HCT116 (cell line): Measurements from ENCODE around the gene WFDC2. TPM values are rescaled to one million over a fixed set of nuclear protein-coding genes. Genes with fewer than 3 reads are reported as not detected.

Experiments
- ATAC-seq: fragments of 200-7000 bp; cut with Tn5 transposase; 2 replicates; pipeline ENCODE4 v1.9.1; 2020; ENCODE audit warnings: mild to moderate bottlenecking, moderate library complexity
- BruUV-seq: library from RNA; stranded (reverse); fragments of 400-500 nt; replicated peaks from 2 replicates; lab custom pipeline; 2021; lab: Mats Ljungman, UMichigan
- CTCF ChIA-PET: fragments of 300-600 bp; sonication (Branson Sonifier 250); formaldehyde crosslinking; loops from one replicate; lab custom pipeline; 2021; ENCODE audit warnings: antibody characterized with exemption; lab: Charles Lee
- POLR2A ChIA-PET: fragments of 300-600, 350-600 bp; sonication (Branson Sonifier 250); formaldehyde crosslinking; loops from one replicate; lab custom pipeline; 2021; ENCODE audit warnings: antibody characterized with exemption; lab: Charles Lee
- RAD21 ChIA-PET, 2 experiments: fragments of 300-600 bp; sonication (Branson Sonifier 250); formaldehyde crosslinking; loops; one replicate each; lab custom pipeline; 2023; ENCODE audit warnings: low total read pairs in 2 of 2; ENCODE audit not compliant: uncharacterized antibody in 2 of 2, unreplicated experiment in 2 of 2, low non-redundant PET in 1 of 2; lab: Charles Lee
- DNase-seq: peaks from one replicate; pipeline ENCODE4 v3.0.0-alpha.2; 2010; ENCODE audit warnings: low read depth, low spot score
- H2AFZ ChIP-seq: fragments of 200-600 bp; shearing (Covaris generic), sonication (generic); 2 replicates; pipeline ENCODE4 v1.6.1; 2017; ENCODE audit warnings: low read depth, mixed run types, mixed read lengths, antibody characterized with exemption, low read length; ENCODE audit not compliant: poor library complexity, severe bottlenecking
- H3K27ac ChIP-seq: 2 replicates; pipeline ENCODE4 v1.5.1; 2012; ENCODE audit warnings: low read depth, low read length
- H3K27me3 ChIP-seq: fragments of 200-600 bp; sonication (generic); 2 replicates; pipeline ENCODE4 v1.6.1; 2016; ENCODE audit warnings: mixed run types, low read length, mixed read lengths; ENCODE audit not compliant: insufficient read depth
- H3K36me3 ChIP-seq, 2 experiments: fragments of 200-500 bp in 1 of 2; fragments of 200-600 bp in 1 of 2; sonication (Bioruptor generic) in 1 of 2; sonication (generic) in 1 of 2; 2 replicates each; pipeline versions ENCODE4 v1.5.1 to v1.6.1; 2014 to 2016; ENCODE audit warnings: low read length in 2 of 2, inconsistent platforms in 1 of 2, mixed read lengths in 1 of 2, mixed run types in 1 of 2; ENCODE audit not compliant: insufficient read depth in 2 of 2, control insufficient read depth in 1 of 2
- H3K4me1 ChIP-seq, 2 experiments: fragments of 200-600 bp in 1 of 2; sonication (generic) in 1 of 2; 2 replicates each; pipeline versions ENCODE4 v1.5.1 to v1.6.1; 2012 to 2017; ENCODE audit warnings: low read length in 2 of 2, inconsistent platforms in 1 of 2, mild to moderate bottlenecking in 1 of 2, mixed read lengths in 1 of 2, mixed run types in 1 of 2, moderate library complexity in 1 of 2; ENCODE audit not compliant: insufficient read depth in 2 of 2, control insufficient read depth in 1 of 2
- H3K4me2 ChIP-seq: fragments of 200-600 bp; sonication (generic); 2 replicates; pipeline ENCODE4 v1.6.1; 2017; ENCODE audit warnings: mixed run types, low read length, mixed read lengths
- H3K4me3 ChIP-seq, 2 experiments: fragments of 200-600 bp in 1 of 2; sonication (generic) in 1 of 2; replicated peaks in 1 of 2; 2 replicates each; pipeline ENCODE4 v1.5.1; 2011 to 2016; ENCODE audit warnings: low read length in 2 of 2, control low read depth in 1 of 2, low read depth in 1 of 2, mild to moderate bottlenecking in 1 of 2, mixed read lengths in 1 of 2, mixed run types in 1 of 2
- H3K79me2 ChIP-seq: fragments of 200-600 bp; sonication (generic); 2 replicates; pipeline ENCODE4 v1.6.1; 2017; ENCODE audit warnings: mild to moderate bottlenecking, mixed run types, low read length, moderate library complexity, mixed read lengths; ENCODE audit not compliant: insufficient read depth
- H3K9ac ChIP-seq: fragments of 200-600 bp; sonication (generic); 2 replicates; pipeline ENCODE4 v1.6.1; 2016; ENCODE audit warnings: low read length, mixed read lengths
- H3K9me2 ChIP-seq: fragments of 200-600 bp; sonication (generic), shearing (Covaris generic); 2 replicates; pipeline ENCODE4 v1.6.1; 2017; ENCODE audit warnings: mixed run types, mild to moderate bottlenecking, moderate library complexity; ENCODE audit not compliant: insufficient read depth
- H3K9me3 ChIP-seq, 2 experiments: fragments of 200-500 bp in 1 of 2; fragments of 200-600 bp in 1 of 2; sonication (Bioruptor generic) in 1 of 2; sonication (generic) in 1 of 2; 2 replicates each; pipeline ENCODE4 v1.6.1; 2014 to 2017; ENCODE audit warnings: low read length in 2 of 2, mixed read lengths in 2 of 2, inconsistent platforms in 1 of 2, low read depth in 1 of 2, mild to moderate bottlenecking in 1 of 2, mixed run types in 1 of 2, moderate library complexity in 1 of 2; ENCODE audit not compliant: control insufficient read depth in 1 of 2, insufficient read depth in 1 of 2
- H4K20me1 ChIP-seq: fragments of 200-600 bp; sonication (generic), shearing (Covaris generic); 2 replicates; pipeline ENCODE4 v1.6.1; 2017; ENCODE audit warnings: mixed run types, mild to moderate bottlenecking, moderate library complexity; ENCODE audit not compliant: insufficient read depth
- ATF3 ChIP-seq: IDR thresholded peaks from 2 replicates; pipeline ENCODE4 v1.6.1; 2012
- EGR1 ChIP-seq: IDR thresholded peaks from 2 replicates; pipeline ENCODE4 v1.6.1; 2012; ENCODE audit warnings: low read depth
- EZH2 ChIP-seq: fragments of 200-600 bp; sonication (generic); IDR thresholded peaks from 2 replicates; pipeline ENCODE4 v1.6.1; 2017; ENCODE audit warnings: antibody characterized with exemption, mixed run types
- EZH2phosphoT487 ChIP-seq: fragments of 200-600 bp; IDR thresholded peaks from 2 replicates; pipeline ENCODE4 v1.6.1; 2018; ENCODE audit warnings: antibody characterized with exemption, borderline replicate concordance
- FOSL1 ChIP-seq: IDR thresholded peaks from 2 replicates; pipeline ENCODE4 v1.6.1; 2012; ENCODE audit warnings: low read depth
- JUND ChIP-seq: IDR thresholded peaks from 2 replicates; pipeline ENCODE4 v1.6.1; 2012
- MAX ChIP-seq: IDR thresholded peaks from 2 replicates; pipeline ENCODE4 v1.6.1; 2012
- POLR2A ChIP-seq: IDR thresholded peaks from 2 replicates; pipeline ENCODE4 v1.7.0; 2011; ENCODE audit warnings: borderline replicate concordance; ENCODE audit not compliant: insufficient read depth, insufficient read length; ENCODE audit errors: extremely low read depth
- POLR2AphosphoS5 ChIP-seq: IDR thresholded peaks from 2 replicates; pipeline ENCODE4 v1.6.1; 2011; ENCODE audit warnings: mild to moderate bottlenecking, low read depth, low read length, moderate library complexity
- SIN3A ChIP-seq: IDR thresholded peaks from 2 replicates; pipeline ENCODE4 v1.6.1; 2012; ENCODE audit warnings: low read depth
- SP1 ChIP-seq: IDR thresholded peaks from 2 replicates; pipeline ENCODE4 v1.6.1; 2012; ENCODE audit warnings: low read depth
- SRF ChIP-seq: IDR thresholded peaks from 2 replicates; pipeline ENCODE4 v1.6.1; 2012; ENCODE audit warnings: low read depth
- TCF7L2 ChIP-seq: IDR thresholded peaks from 2 replicates; pipeline ENCODE4 v1.7.0; 2011; ENCODE audit warnings: borderline replicate concordance, inconsistent platforms; ENCODE audit not compliant: insufficient read depth, insufficient read length; ENCODE audit errors: extremely low read depth
- YY1 ChIP-seq: IDR thresholded peaks from 2 replicates; pipeline ENCODE4 v1.6.1; 2011; ENCODE audit warnings: low read length, low read depth, moderate library complexity, mild to moderate bottlenecking; ENCODE audit not compliant: insufficient replicate concordance; ENCODE audit errors: extremely low read depth
- ZFX ChIP-seq: fragments of 450-650 bp; IDR thresholded peaks from 2 replicates; pipeline ENCODE4 v1.6.1; 2017
- ZNF274 ChIP-seq: fragments of 200-500 bp; sonication (Bioruptor generic); IDR thresholded peaks from 2 replicates; pipeline ENCODE4 v1.6.1; 2014; ENCODE audit warnings: mild to moderate bottlenecking, low read depth, low read length, inconsistent platforms
- intact Hi-C: fragments of 100-400 bp; cut with micrococcal nuclease; formaldehyde crosslinking; loops from 2 replicates; pipeline ENCODE4 v1.10.0; 2022
- total RNA-seq: library from RNA; stranded (reverse); gene quantifications from one replicate; pipeline ENCODE4 v1.2.1, GENCODE V29; 2021; ENCODE audit not compliant: unreplicated experiment
- TF ChIP-seq, protein P1 (sequence below), 3 experiments: fragments of 200-600 bp in 1 of 3; sonication (generic) in 1 of 3; IDR thresholded peaks in 2 of 3; conservative IDR thresholded peaks in 1 of 3; 2 replicates each; pipeline ENCODE4 v1.5.1; 2012 to 2017; ENCODE audit warnings: low read depth in 2 of 3, low read length in 2 of 3, antibody characterized with exemption in 1 of 3, borderline replicate concordance in 1 of 3, control low read depth in 1 of 3, mild to moderate bottlenecking in 1 of 3, mixed read lengths in 1 of 3, mixed run types in 1 of 3, moderate library complexity in 1 of 3; ENCODE audit not compliant: insufficient read depth in 1 of 3

The WFDC2 gene
- total RNA-seq, 1 experiment from 2014 or later: 1.1 TPM

GRCh38 chr20:45452772-45453691, 16.5 kb upstream of the WFDC2 start (continued):
- TF ChIP-seq, protein P1, sequence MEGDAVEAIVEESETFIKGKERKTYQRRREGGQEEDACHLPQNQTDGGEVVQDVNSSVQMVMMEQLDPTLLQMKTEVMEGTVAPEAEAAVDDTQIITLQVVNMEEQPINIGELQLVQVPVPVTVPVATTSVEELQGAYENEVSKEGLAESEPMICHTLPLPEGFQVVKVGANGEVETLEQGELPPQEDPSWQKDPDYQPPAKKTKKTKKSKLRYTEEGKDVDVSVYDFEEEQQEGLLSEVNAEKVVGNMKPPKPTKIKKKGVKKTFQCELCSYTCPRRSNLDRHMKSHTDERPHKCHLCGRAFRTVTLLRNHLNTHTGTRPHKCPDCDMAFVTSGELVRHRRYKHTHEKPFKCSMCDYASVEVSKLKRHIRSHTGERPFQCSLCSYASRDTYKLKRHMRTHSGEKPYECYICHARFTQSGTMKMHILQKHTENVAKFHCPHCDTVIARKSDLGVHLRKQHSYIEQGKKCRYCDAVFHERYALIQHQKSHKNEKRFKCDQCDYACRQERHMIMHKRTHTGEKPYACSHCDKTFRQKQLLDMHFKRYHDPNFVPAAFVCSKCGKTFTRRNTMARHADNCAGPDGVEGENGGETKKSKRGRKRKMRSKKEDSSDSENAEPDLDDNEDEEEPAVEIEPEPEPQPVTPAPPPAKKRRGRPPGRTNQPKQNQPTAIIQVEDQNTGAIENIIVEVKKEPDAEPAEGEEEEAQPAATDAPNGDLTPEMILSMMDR (IDR thresholded peaks at IDR 0.05 in 2 of 3, conservative IDR thresholded peaks at IDR 0.05 in 1 of 3; ENCODE audit: borderline replicate concordance in 1 of 3, insufficient read depth in 1 of 3, low read depth in 2 of 3, low read length in 2 of 3): no peak

- Histone ChIP-seq H3K27me3 (no peaks in the 10 kb centered on the region), H3K9ac (no peak overlapping the region), H3K9me2 (no peaks in the 10 kb centered on the region), H3K27ac (no peak overlapping the region), H3K9me3 (no peaks in the 10 kb centered on the region), H3K4me2 (no peak overlapping the region), H3K4me1 (peaks cover 0 to 6% of the 10 kb centered on the region in 2 experiments; a peak in 2 of 4 replicates), H3K36me3 (no peaks in the 10 kb centered on the region), H4K20me1 (no peaks in the 10 kb centered on the region), H2AFZ (peak overlapping the region; percentile 14), H3K4me3 (no peak overlapping the region), H3K79me2 (no peaks in the 10 kb centered on the region)
- ChIA-PET POLR2A (no interaction called here), CTCF (interaction anchor here (5.3 kb wide), 1 partner anchor 314 kb away, joined by 30 read pairs; no protein-coding TSS in a partner anchor), RAD21 (interaction anchor here in 1 of 2 experiments (1.9 kb wide), 1 partner anchor 314 kb away, joined by 8 read pairs; no protein-coding TSS in a partner anchor)
- peak; percentile 94 for ATAC-seq
- DNase-seq: peak; percentile 71
- intact Hi-C loops: loop anchor here (1.0 kb wide), 1 partner anchor 315 kb away; no protein-coding TSS in a partner anchor
- no TSS peak for BruUV-seq
- no peak for TF ChIP-seq EZH2
- TF ChIP-seq EZH2phosphoT487: no peak
- peak; percentile 46; the same call in 1 of the 2 replicates for TF ChIP-seq MAX
- TF ChIP-seq EGR1: no peak
- no peak for TF ChIP-seq FOSL1
- TF ChIP-seq YY1: no peak
- TF ChIP-seq ZNF274: no peak
- TF ChIP-seq, protein P1 (IDR thresholded peaks at IDR 0.05 in 2 of 3, conservative IDR thresholded peaks at IDR 0.05 in 1 of 3; ENCODE audit: borderline replicate concordance in 1 of 3, insufficient read depth in 1 of 3, low read depth in 2 of 3, low read length in 2 of 3): peak; percentile 53 to 65 (median 63)
- no peak for TF ChIP-seq ZFX
- no peak for TF ChIP-seq SP1
- TF ChIP-seq TCF7L2: no peak
- no peak for TF ChIP-seq JUND
- no peak for TF ChIP-seq SRF
- no peak for TF ChIP-seq SIN3A
- no peak for TF ChIP-seq ATF3
- no peak for TF ChIP-seq POLR2A
- TF ChIP-seq POLR2AphosphoS5: no peak
These were observed 12.9 kb upstream of the WFDC2 start for GRCh38 chr20:45456632-45457031.
